Osteoblast (primary cell): Measurements from ENCODE around the gene ADGRE3. TPM values are rescaled to one million over a fixed set of nuclear protein-coding genes. Genes with fewer than 3 reads are reported as not detected.

Experiments used
- DNase-seq: peaks from one replicate; pipeline ENCODE4 v3.0.0; 2011; ENCODE audit warnings: low spot score, mixed read lengths; ENCODE audit not compliant: insufficient read length; ENCODE audit errors: missing footprints
- H2AFZ ChIP-seq: 2 replicates; pipeline ENCODE4 v1.6.0; 2011; ENCODE audit warnings: mild to moderate bottlenecking, low read length
- H3K27ac ChIP-seq: 2 replicates; pipeline ENCODE4 v1.5.1; 2011; ENCODE audit warnings: mild to moderate bottlenecking, low read depth, low read length, moderate library complexity
- H3K27me3 ChIP-seq: 2 replicates; pipeline ENCODE4 v1.6.0; 2012; ENCODE audit warnings: mild to moderate bottlenecking, control low read depth, inconsistent platforms, low read length, moderate library complexity; ENCODE audit not compliant: insufficient read depth
- H3K36me3 ChIP-seq: 2 replicates; pipeline ENCODE4 v1.5.1; 2011; ENCODE audit warnings: mild to moderate bottlenecking, low read length, control low read depth, moderate library complexity; ENCODE audit not compliant: insufficient read depth
- H3K4me1 ChIP-seq: 2 replicates; pipeline ENCODE4 v1.5.1; 2011; ENCODE audit warnings: mild to moderate bottlenecking, low read length, control low read depth, moderate library complexity; ENCODE audit not compliant: insufficient read depth
- H3K4me2 ChIP-seq: 2 replicates; pipeline ENCODE4 v1.6.0; 2011; ENCODE audit warnings: mild to moderate bottlenecking, low read length; ENCODE audit not compliant: insufficient read depth
- H3K4me3 ChIP-seq: fragments of 200-600 bp; sonication (generic); 3 replicates; pipeline ENCODE4 v1.5.1; 2012; ENCODE audit warnings: mild to moderate bottlenecking, low read length, inconsistent platforms; ENCODE audit not compliant: insufficient read depth
- H3K79me2 ChIP-seq: 2 replicates; pipeline ENCODE4 v1.6.0; 2012; ENCODE audit warnings: mild to moderate bottlenecking, low read length, control low read depth, inconsistent platforms; ENCODE audit not compliant: insufficient read depth
- H3K9me3 ChIP-seq: 2 replicates; pipeline ENCODE4 v1.5.1; 2011; ENCODE audit warnings: low read depth, low read length, control low read depth
- H4K20me1 ChIP-seq: 2 replicates; pipeline ENCODE4 v1.6.0; 2012; ENCODE audit warnings: mild to moderate bottlenecking, low read length, control low read depth; ENCODE audit not compliant: insufficient read depth
- total RNA-seq: library from RNA; depleted of rRNA; stranded (reverse); fragments of >200 nt; gene quantifications from 2 replicates; pipeline ENCODE4 v1.2.3, GENCODE V29; 2012
- TF ChIP-seq, protein P1 (sequence below): IDR thresholded peaks from 2 replicates; pipeline ENCODE4 v1.5.1; 2011; ENCODE audit warnings: mild to moderate bottlenecking, low read depth, low read length, moderate library complexity; ENCODE audit errors: extremely low read depth

ADGRE3 gene
- total RNA-seq, 1 donor, result not detected

DNA sequence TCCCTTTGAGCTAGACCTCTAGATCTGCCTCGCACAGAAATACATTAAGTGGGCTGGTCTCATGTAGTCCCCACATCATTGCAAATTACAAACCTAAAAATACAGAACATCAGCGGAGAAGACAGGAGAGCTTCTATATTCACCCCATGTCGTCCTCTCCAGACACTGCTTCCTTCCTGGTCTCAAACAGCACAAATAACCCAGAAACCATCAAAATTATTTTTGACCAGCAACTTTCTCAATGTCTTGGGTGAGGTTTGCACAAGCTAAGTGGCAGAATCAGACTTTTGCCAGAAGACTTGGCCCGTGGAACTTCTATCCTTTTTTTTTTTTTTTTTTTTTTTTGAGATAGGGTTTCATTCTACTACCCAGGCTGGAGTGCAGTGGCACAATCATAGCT, 63.6 kb downstream of the ADGRE3 start:
- H3K27me3 ChIP-seq, result no peaks in the 10 kb centered on the region
- no peaks in the 10 kb centered on the region for H3K36me3 ChIP-seq
- no peak overlapping the region for H3K4me2 ChIP-seq
- no peaks in the 10 kb centered on the region for H3K79me2 ChIP-seq
- H4K20me1 ChIP-seq, result no peaks in the 10 kb centered on the region
- TF ChIP-seq, protein P1, sequence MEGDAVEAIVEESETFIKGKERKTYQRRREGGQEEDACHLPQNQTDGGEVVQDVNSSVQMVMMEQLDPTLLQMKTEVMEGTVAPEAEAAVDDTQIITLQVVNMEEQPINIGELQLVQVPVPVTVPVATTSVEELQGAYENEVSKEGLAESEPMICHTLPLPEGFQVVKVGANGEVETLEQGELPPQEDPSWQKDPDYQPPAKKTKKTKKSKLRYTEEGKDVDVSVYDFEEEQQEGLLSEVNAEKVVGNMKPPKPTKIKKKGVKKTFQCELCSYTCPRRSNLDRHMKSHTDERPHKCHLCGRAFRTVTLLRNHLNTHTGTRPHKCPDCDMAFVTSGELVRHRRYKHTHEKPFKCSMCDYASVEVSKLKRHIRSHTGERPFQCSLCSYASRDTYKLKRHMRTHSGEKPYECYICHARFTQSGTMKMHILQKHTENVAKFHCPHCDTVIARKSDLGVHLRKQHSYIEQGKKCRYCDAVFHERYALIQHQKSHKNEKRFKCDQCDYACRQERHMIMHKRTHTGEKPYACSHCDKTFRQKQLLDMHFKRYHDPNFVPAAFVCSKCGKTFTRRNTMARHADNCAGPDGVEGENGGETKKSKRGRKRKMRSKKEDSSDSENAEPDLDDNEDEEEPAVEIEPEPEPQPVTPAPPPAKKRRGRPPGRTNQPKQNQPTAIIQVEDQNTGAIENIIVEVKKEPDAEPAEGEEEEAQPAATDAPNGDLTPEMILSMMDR, result no peak
- no peak overlapping the region for H2AFZ ChIP-seq
- no peak overlapping the region for H3K4me3 ChIP-seq
- H3K27ac ChIP-seq, result no peak overlapping the region
- DNase-seq, result no peak
- H3K9me3 ChIP-seq, result no peaks in the 10 kb centered on the region
- H3K4me1 ChIP-seq, result no peaks in the 10 kb centered on the region

DNA sequence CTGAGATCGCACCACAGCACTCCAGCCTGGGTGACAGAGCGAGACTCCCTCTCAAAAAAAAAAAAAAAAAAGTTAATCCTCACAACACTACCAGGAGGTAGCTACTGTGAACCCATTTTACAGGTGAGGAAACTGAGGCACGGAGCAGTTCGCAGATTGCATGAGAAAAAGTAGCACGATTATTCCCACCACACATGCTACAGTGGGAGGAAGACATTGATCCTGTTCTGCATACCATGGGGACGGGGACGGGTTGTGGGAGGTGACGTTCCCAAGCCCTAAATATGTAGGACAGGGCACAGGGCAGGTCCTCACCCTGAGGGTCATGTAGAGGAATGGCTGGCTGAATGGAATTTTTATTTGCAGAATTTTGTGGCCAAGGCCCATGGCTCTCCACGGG, 68.0 kb downstream of the ADGRE3 start:
- Histone ChIP-seq H3K27me3 (no peaks in the 10 kb centered on the region), H2AFZ (no peak overlapping the region), H3K36me3 (no peaks in the 10 kb centered on the region), H3K79me2 (no peaks in the 10 kb centered on the region), H3K9me3 (no peaks in the 10 kb centered on the region), H3K4me2 (no peak overlapping the region), H4K20me1 (no peaks in the 10 kb centered on the region), H3K27ac (no peak overlapping the region), H3K4me3 (no peak overlapping the region), H3K4me1 (no peaks in the 10 kb centered on the region)
- no peak for DNase-seq
- TF ChIP-seq, protein P1, result no peak

DNA sequence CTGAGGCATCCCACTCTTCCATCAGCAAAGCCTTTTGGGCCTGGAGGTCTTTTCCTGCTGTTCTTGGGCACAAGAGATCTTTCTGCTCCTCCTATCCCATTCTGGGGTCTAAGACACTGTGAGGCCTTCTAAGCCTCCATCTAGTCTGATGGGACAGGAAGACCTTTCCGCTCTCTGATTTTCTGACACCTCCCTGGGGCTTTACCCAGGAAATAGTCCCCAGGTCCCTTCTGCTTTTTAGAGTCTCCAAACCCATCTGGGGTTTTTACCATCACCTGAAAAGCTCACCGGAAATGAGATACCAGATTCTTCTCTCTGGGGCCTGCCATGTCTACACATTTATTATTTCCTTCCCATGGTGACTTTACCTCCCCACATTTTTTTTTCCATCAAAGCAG, 70.7 kb downstream of the ADGRE3 start:
- no peak for DNase-seq
- no peak overlapping the region for H3K4me2 ChIP-seq
- H3K27ac ChIP-seq, result no peak overlapping the region
- no peak overlapping the region for H3K4me3 ChIP-seq
- no peaks in the 10 kb centered on the region for H3K9me3 ChIP-seq
- TF ChIP-seq, protein P1, result no peak
- H3K4me1 ChIP-seq, result no peaks in the 10 kb centered on the region
- no peaks in the 10 kb centered on the region for H4K20me1 ChIP-seq
- no peaks in the 10 kb centered on the region for H3K36me3 ChIP-seq
- H2AFZ ChIP-seq, result no peak overlapping the region
- no peaks in the 10 kb centered on the region for H3K79me2 ChIP-seq
- no peaks in the 10 kb centered on the region for H3K27me3 ChIP-seq

DNA sequence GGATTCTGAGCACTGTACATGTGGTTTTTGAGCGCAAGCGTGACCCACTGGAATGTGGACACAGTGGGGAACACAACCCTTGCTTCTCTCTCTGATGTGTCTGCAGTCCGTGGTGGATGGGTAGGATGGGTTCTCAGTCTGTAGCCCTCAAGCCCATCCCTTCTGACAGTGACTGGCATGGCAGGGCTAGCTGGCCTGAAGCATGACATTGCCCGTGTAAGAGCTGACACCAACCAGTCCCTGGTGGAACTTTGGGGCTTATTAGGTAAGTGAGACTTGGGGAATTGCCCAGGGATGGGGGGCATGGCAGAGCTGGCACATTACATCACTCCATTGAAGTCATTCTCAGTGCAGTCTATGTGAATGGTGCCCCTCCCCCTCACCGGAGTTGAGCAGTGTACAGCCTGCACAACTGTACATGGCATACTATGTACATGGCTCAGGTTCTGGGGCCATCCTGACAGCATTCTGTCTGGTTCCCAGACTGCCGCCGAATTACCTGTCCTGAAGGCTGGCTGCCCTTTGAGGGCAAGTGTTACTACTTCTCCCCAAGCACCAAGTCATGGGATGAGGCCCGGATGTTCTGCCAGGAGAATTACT, 75.0 kb downstream of the ADGRE3 start:
- Histone ChIP-seq H3K4me1 (no peaks in the 10 kb centered on the region), H2AFZ (no peak overlapping the region), H3K27ac (no peak overlapping the region), H3K27me3 (no peaks in the 10 kb centered on the region), H3K4me2 (no peak overlapping the region), H4K20me1 (no peaks in the 10 kb centered on the region), H3K36me3 (no peaks in the 10 kb centered on the region), H3K4me3 (no peak overlapping the region), H3K9me3 (peaks cover 4% of the 10 kb centered on the region), H3K79me2 (no peaks in the 10 kb centered on the region)
- TF ChIP-seq, protein P1, result no peak
- DNase-seq, result peak; percentile 65
